Measurements from ENCODE around the gene HHIPL1.

The HHIPL1 gene

GRCh38 chr14:99706107-99706900 is 61.4 kb downstream of the HHIPL1 start:
- H3K4me3 ChIP-seq (ENCODE audit: low read depth, low read length) = no peak overlapping the region
- no peak overlapping the region for H2AFZ ChIP-seq (ENCODE audit: insufficient read depth, low read length, poor library complexity)
- H4K8ac ChIP-seq (ENCODE audit: low read depth, low read length) = no peak overlapping the region
- H4K91ac ChIP-seq (ENCODE audit: low read depth, low read length) = no peak overlapping the region
- no peak overlapping the region for H3K23ac ChIP-seq (ENCODE audit: low read length)
- no peak overlapping the region for H2BK120ac ChIP-seq (ENCODE audit: insufficient read depth, low read length, poor library complexity)
- no peak overlapping the region for H3K4me2 ChIP-seq (ENCODE audit: low read length)
- WGBS (ENCODE audit: extremely low coverage, insufficient coverage, insufficient read length) = no CpG with 5 or more reads among the region's 8 CpGs
- H3K18ac ChIP-seq (ENCODE audit: low read length) = no peak overlapping the region
- H3K14ac ChIP-seq (ENCODE audit: low read length) = no peak overlapping the region
- no peaks in the 10 kb centered on the region for H3K27me3 ChIP-seq (ENCODE audit: insufficient read depth, low read length)
- H3K79me1 ChIP-seq (ENCODE audit: low read length) = no peaks in the 10 kb centered on the region
- no peaks in the 10 kb centered on the region for H3K4me1 ChIP-seq (ENCODE audit: control insufficient read depth in 1 of 2, insufficient read depth in 2 of 2, low read length in 2 of 2)
- no peaks in the 10 kb centered on the region for H3K36me3 ChIP-seq (ENCODE audit: control insufficient read depth in 1 of 2, insufficient read depth in 2 of 2, low read length in 2 of 2)
- H3K79me2 ChIP-seq (ENCODE audit: control insufficient read depth, insufficient read depth, low read length, poor library complexity) = no peaks in the 10 kb centered on the region
- no peak for DNase-seq
- no peak overlapping the region for H2BK12ac ChIP-seq (ENCODE audit: low read length)
- no peak overlapping the region for H3K4ac ChIP-seq (ENCODE audit: low read depth, low read length)
- no peak overlapping the region for H3K27ac ChIP-seq (ENCODE audit: low read depth, low read length)
- H3K9me3 ChIP-seq (ENCODE audit: insufficient read depth, low read depth, low read length) = peaks cover 5% of the 10 kb centered on the region
- no peak overlapping the region for H3K9ac ChIP-seq (ENCODE audit: low read length)
- H2AK5ac ChIP-seq (ENCODE audit: low read length) = no peak overlapping the region
- no peak overlapping the region for H4K12ac ChIP-seq (ENCODE audit: low read depth, low read length)
- H2BK5ac ChIP-seq (ENCODE audit: low read depth, low read length, poor library complexity) = no peak overlapping the region

GRCh38 chr14:99707420-99707819 is 62.5 kb downstream of the HHIPL1 start:
- H4K12ac ChIP-seq (ENCODE audit: low read depth, low read length) = no peak overlapping the region

GRCh38 chr14:99707921-99708320 is 63.0 kb downstream of the HHIPL1 start:
- H3K79me2 ChIP-seq (ENCODE audit: control insufficient read depth, insufficient read depth, low read length, poor library complexity) = no peaks in the 10 kb centered on the region
- H3K4me3 ChIP-seq (ENCODE audit: low read depth, low read length) = peak overlapping the region; percentile 53
- H4K8ac ChIP-seq (ENCODE audit: low read depth, low read length) = no peak overlapping the region
- H2AK5ac ChIP-seq (ENCODE audit: low read length) = no peak overlapping the region
- no peak overlapping the region for H4K91ac ChIP-seq (ENCODE audit: low read depth, low read length)
- DNase-seq = no peak
- no peak overlapping the region for H3K18ac ChIP-seq (ENCODE audit: low read length)
- H2BK12ac ChIP-seq (ENCODE audit: low read length) = no peak overlapping the region
- no peak overlapping the region for H3K4ac ChIP-seq (ENCODE audit: low read depth, low read length)
- no peak overlapping the region for H3K4me2 ChIP-seq (ENCODE audit: low read length)
- no peaks in the 10 kb centered on the region for H3K79me1 ChIP-seq (ENCODE audit: low read length)
- no peak overlapping the region for H2AFZ ChIP-seq (ENCODE audit: insufficient read depth, low read length, poor library complexity)
- no CpG with 5 or more reads among the region's 9 CpGs for WGBS (ENCODE audit: extremely low coverage, insufficient coverage, insufficient read length)
- H4K12ac ChIP-seq (ENCODE audit: low read depth, low read length) = no peak overlapping the region
- no peak overlapping the region for H2BK5ac ChIP-seq (ENCODE audit: low read depth, low read length, poor library complexity)
- H2BK120ac ChIP-seq (ENCODE audit: insufficient read depth, low read length, poor library complexity) = no peak overlapping the region
- no peaks in the 10 kb centered on the region for H3K4me1 ChIP-seq (ENCODE audit: control insufficient read depth in 1 of 2, insufficient read depth in 2 of 2, low read length in 2 of 2)
- H3K9ac ChIP-seq (ENCODE audit: low read length) = no peak overlapping the region
- no peak overlapping the region for H3K23ac ChIP-seq (ENCODE audit: low read length)
- no peaks in the 10 kb centered on the region for H3K36me3 ChIP-seq (ENCODE audit: control insufficient read depth in 1 of 2, insufficient read depth in 2 of 2, low read length in 2 of 2)
- H3K9me3 ChIP-seq (ENCODE audit: insufficient read depth, low read depth, low read length) = peaks cover 5% of the 10 kb centered on the region
- no peak overlapping the region for H3K27ac ChIP-seq (ENCODE audit: low read depth, low read length)
- H3K14ac ChIP-seq (ENCODE audit: low read length) = no peak overlapping the region
- no peaks in the 10 kb centered on the region for H3K27me3 ChIP-seq (ENCODE audit: insufficient read depth, low read length)

More at GRCh38 chr14:99707420-99707819, 62.5 kb downstream of the HHIPL1 start:
- no peak overlapping the region for H3K23ac ChIP-seq (ENCODE audit: low read length)
- H3K79me1 ChIP-seq (ENCODE audit: low read length) = no peaks in the 10 kb centered on the region
- H3K4me2 ChIP-seq (ENCODE audit: low read length) = no peak overlapping the region
- H2BK120ac ChIP-seq (ENCODE audit: insufficient read depth, low read length, poor library complexity) = no peak overlapping the region
- H3K4me1 ChIP-seq (ENCODE audit: control insufficient read depth in 1 of 2, insufficient read depth in 2 of 2, low read length in 2 of 2) = no peaks in the 10 kb centered on the region
- H2BK12ac ChIP-seq (ENCODE audit: low read length) = no peak overlapping the region
- H2BK5ac ChIP-seq (ENCODE audit: low read depth, low read length, poor library complexity) = no peak overlapping the region
- H3K36me3 ChIP-seq (ENCODE audit: control insufficient read depth in 1 of 2, insufficient read depth in 2 of 2, low read length in 2 of 2) = no peaks in the 10 kb centered on the region
- no CpG with 5 or more reads among the region's 2 CpGs for WGBS (ENCODE audit: extremely low coverage, insufficient coverage, insufficient read length)
- DNase-seq = no peak
- H3K27ac ChIP-seq (ENCODE audit: low read depth, low read length) = no peak overlapping the region
- H4K8ac ChIP-seq (ENCODE audit: low read depth, low read length) = no peak overlapping the region
- no peak overlapping the region for H3K4ac ChIP-seq (ENCODE audit: low read depth, low read length)
- H2AK5ac ChIP-seq (ENCODE audit: low read length) = no peak overlapping the region
- H3K14ac ChIP-seq (ENCODE audit: low read length) = no peak overlapping the region
- H3K9me3 ChIP-seq (ENCODE audit: insufficient read depth, low read depth, low read length) = peaks cover 5% of the 10 kb centered on the region
- no peak overlapping the region for H4K91ac ChIP-seq (ENCODE audit: low read depth, low read length)
- no peak overlapping the region for H3K4me3 ChIP-seq (ENCODE audit: low read depth, low read length)
- no peaks in the 10 kb centered on the region for H3K27me3 ChIP-seq (ENCODE audit: insufficient read depth, low read length)
- H3K18ac ChIP-seq (ENCODE audit: low read length) = no peak overlapping the region
- no peaks in the 10 kb centered on the region for H3K79me2 ChIP-seq (ENCODE audit: control insufficient read depth, insufficient read depth, low read length, poor library complexity)
- H2AFZ ChIP-seq (ENCODE audit: insufficient read depth, low read length, poor library complexity) = no peak overlapping the region
- no peak overlapping the region for H3K9ac ChIP-seq (ENCODE audit: low read length)

- Histone ChIP-seq H3K4ac (ENCODE audit: low read depth, low read length) (no peak overlapping the region), H3K9ac (ENCODE audit: low read length) (no peak overlapping the region), H4K91ac (ENCODE audit: low read depth, low read length) (no peak overlapping the region), H2BK120ac (ENCODE audit: insufficient read depth, low read length, poor library complexity) (no peak overlapping the region), H3K23ac (ENCODE audit: low read length) (no peak overlapping the region), H3K36me3 (ENCODE audit: control insufficient read depth in 1 of 2, insufficient read depth in 2 of 2, low read length in 2 of 2) (no peaks in the 10 kb centered on the region), H3K27me3 (ENCODE audit: insufficient read depth, low read length) (no peaks in the 10 kb centered on the region), H3K4me1 (ENCODE audit: control insufficient read depth in 1 of 2, insufficient read depth in 2 of 2, low read length in 2 of 2) (no peaks in the 10 kb centered on the region), H3K79me1 (ENCODE audit: low read length) (no peaks in the 10 kb centered on the region), H2AK5ac (ENCODE audit: low read length) (no peak overlapping the region), H4K8ac (ENCODE audit: low read depth, low read length) (no peak overlapping the region), H3K4me2 (ENCODE audit: low read length) (no peak overlapping the region), H3K14ac (ENCODE audit: low read length) (no peak overlapping the region), H3K9me3 (ENCODE audit: insufficient read depth, low read depth, low read length) (peaks cover 4% of the 10 kb centered on the region), H2BK12ac (ENCODE audit: low read length) (no peak overlapping the region), H4K12ac (ENCODE audit: low read depth, low read length) (no peak overlapping the region), H2AFZ (ENCODE audit: insufficient read depth, low read length, poor library complexity) (no peak overlapping the region), H2BK5ac (ENCODE audit: low read depth, low read length, poor library complexity) (no peak overlapping the region), H3K4me3 (ENCODE audit: low read depth, low read length) (no peak overlapping the region), H3K18ac (ENCODE audit: low read length) (no peak overlapping the region), H3K79me2 (ENCODE audit: control insufficient read depth, insufficient read depth, low read length, poor library complexity) (no peaks in the 10 kb centered on the region), H3K27ac (ENCODE audit: low read depth, low read length) (no peak overlapping the region)
- DNase-seq = no peak
- no CpG with 5 or more reads among the region's 7 CpGs for WGBS (ENCODE audit: extremely low coverage, insufficient coverage, insufficient read length)
Measured at GRCh38 chr14:99708449-99708848, 63.5 kb downstream of the HHIPL1 start.
